ENCODE results near the gene ST6GAL2.

ST6GAL2 gene

DNA sequence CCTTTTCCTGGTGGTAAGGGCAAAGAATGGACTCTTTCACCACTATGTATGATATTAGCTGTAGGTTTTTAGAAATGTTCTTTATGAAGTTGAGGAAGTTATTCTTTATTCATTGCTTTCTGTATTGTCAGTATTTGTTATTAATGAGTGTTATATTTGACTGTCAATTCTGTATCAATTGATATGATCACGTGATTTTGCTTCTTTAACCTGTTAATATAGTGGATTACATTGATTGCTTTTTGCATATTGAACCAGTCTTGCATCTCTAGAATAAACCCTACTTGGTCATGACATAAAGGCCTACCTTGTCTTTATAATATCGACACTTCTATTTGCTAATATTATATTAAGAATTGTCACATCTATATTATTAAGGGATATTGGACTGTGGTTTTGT, 18.3 kb upstream of the ST6GAL2 start:
- no peaks in the 10 kb centered on the region for H3K27me3 ChIP-seq (replicated peaks)
- no peak for DNase-seq
- TF ChIP-seq, protein P1, sequence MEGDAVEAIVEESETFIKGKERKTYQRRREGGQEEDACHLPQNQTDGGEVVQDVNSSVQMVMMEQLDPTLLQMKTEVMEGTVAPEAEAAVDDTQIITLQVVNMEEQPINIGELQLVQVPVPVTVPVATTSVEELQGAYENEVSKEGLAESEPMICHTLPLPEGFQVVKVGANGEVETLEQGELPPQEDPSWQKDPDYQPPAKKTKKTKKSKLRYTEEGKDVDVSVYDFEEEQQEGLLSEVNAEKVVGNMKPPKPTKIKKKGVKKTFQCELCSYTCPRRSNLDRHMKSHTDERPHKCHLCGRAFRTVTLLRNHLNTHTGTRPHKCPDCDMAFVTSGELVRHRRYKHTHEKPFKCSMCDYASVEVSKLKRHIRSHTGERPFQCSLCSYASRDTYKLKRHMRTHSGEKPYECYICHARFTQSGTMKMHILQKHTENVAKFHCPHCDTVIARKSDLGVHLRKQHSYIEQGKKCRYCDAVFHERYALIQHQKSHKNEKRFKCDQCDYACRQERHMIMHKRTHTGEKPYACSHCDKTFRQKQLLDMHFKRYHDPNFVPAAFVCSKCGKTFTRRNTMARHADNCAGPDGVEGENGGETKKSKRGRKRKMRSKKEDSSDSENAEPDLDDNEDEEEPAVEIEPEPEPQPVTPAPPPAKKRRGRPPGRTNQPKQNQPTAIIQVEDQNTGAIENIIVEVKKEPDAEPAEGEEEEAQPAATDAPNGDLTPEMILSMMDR (IDR thresholded peaks at IDR 0.05; ENCODE audit: low read depth, low read length, missing control alignments): no peak
- H3K27ac ChIP-seq: no peak overlapping the region
- H3K4me3 ChIP-seq (ENCODE audit: low read depth, low read length): no peak overlapping the region
- no peaks in the 10 kb centered on the region for H3K36me3 ChIP-seq (replicated peaks)
- in situ Hi-C loops (cut with HindIII; ENCODE audit: low pct_ligation_motif_present, low sequenced_read_pairs): no loop called here

GRCh38 chr2:106899786-106900530, 14.0 kb upstream of the ST6GAL2 start:
- Histone ChIP-seq H3K4me3 (ENCODE audit: low read depth, low read length) (no peak overlapping the region), H3K27ac (no peak overlapping the region), H3K36me3 (replicated peaks) (no peaks in the 10 kb centered on the region), H3K27me3 (replicated peaks) (no peaks in the 10 kb centered on the region)
- DNase-seq: no peak
- in situ Hi-C loops (cut with HindIII; ENCODE audit: low pct_ligation_motif_present, low sequenced_read_pairs): no loop called here
- TF ChIP-seq, protein P1 (IDR thresholded peaks at IDR 0.05; ENCODE audit: low read depth, low read length, missing control alignments): no peak

GRCh38 chr2:106894545-106894944, 8.6 kb upstream of the ST6GAL2 start:
- in situ Hi-C loops (cut with HindIII; ENCODE audit: low pct_ligation_motif_present, low sequenced_read_pairs): no loop called here
- H3K27ac ChIP-seq: no peak overlapping the region
- no peaks in the 10 kb centered on the region for H3K27me3 ChIP-seq (replicated peaks)
- H3K36me3 ChIP-seq (replicated peaks): no peaks in the 10 kb centered on the region
- no peak overlapping the region for H3K4me3 ChIP-seq (ENCODE audit: low read depth, low read length)
- no peak for DNase-seq
- TF ChIP-seq, protein P1 (IDR thresholded peaks at IDR 0.05; ENCODE audit: low read depth, low read length, missing control alignments): no peak

DNA sequence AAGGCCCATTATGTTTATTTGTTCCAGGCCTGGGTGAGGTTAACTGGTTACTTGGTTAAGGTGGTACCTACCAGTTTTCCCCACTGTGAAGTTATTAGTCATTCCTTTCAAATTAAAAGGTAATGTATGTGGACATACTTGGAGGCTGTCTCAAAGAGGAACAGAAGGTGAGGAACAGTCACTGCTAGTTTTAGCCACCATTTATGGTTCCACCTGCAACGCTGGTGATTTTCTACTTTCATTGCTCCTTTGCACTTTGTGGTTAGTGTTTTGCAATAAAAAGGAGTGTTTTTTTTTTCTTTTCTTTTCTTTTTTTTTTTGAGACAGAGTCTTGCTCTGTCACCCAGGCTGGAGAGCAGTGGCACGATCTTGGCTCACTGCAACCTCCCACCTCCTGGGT, 6.1 kb upstream of the ST6GAL2 start:
- no peak overlapping the region for H3K4me3 ChIP-seq (ENCODE audit: low read depth, low read length)

DNA sequence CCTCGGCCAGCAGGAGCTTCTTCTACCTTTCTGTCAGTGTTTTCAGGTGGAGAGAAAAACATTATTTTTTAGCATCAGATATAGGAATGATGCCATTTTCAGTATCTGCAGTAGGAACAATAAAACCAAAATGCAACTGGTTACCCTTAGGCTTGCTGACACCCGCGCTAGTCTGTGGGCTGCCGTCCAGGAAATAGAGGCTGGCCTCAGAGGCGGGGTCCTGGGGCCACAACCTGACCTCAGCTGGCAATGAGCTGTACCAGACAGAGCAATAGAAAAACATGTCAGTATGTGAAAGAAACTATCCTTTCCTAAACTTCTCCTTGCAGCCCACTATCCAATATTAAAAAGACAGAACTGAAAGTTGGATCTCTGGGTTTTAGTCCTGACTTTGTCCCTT, 4.6 kb upstream of the ST6GAL2 start:
- Histone ChIP-seq H3K27ac (no peak overlapping the region), H3K4me3 (ENCODE audit: low read depth, low read length) (no peak overlapping the region), H3K36me3 (replicated peaks) (no peaks in the 10 kb centered on the region), H3K27me3 (replicated peaks) (no peaks in the 10 kb centered on the region)
- TF ChIP-seq, protein P1 (IDR thresholded peaks at IDR 0.05; ENCODE audit: low read depth, low read length, missing control alignments): no peak
- DNase-seq: no peak
- in situ Hi-C loops (cut with HindIII; ENCODE audit: low pct_ligation_motif_present, low sequenced_read_pairs): no loop called here

More for the DNA sequence above, 6.1 kb upstream of the ST6GAL2 start:
- DNase-seq: no peak
- TF ChIP-seq, protein P1 (IDR thresholded peaks at IDR 0.05; ENCODE audit: low read depth, low read length, missing control alignments): no peak
- Histone ChIP-seq H3K27me3 (replicated peaks) (no peaks in the 10 kb centered on the region), H3K36me3 (replicated peaks) (no peaks in the 10 kb centered on the region), H3K27ac (no peak overlapping the region)
- in situ Hi-C loops (cut with HindIII; ENCODE audit: low pct_ligation_motif_present, low sequenced_read_pairs): no loop called here

Data from brain microvascular endothelial cell (primary cell).